ENCODE data around the gene PTPRK. TPM values are rescaled to one million over a fixed set of nuclear protein-coding genes. Genes with fewer than 3 reads are reported as not detected.

The PTPRK gene
- total and polyA plus RNA-seq, 2 of the 13 experiments (the other 11 are each of a cell fraction or from before 2014, with no cell fraction given): 43.6 to 98.3 TPM

DNA sequence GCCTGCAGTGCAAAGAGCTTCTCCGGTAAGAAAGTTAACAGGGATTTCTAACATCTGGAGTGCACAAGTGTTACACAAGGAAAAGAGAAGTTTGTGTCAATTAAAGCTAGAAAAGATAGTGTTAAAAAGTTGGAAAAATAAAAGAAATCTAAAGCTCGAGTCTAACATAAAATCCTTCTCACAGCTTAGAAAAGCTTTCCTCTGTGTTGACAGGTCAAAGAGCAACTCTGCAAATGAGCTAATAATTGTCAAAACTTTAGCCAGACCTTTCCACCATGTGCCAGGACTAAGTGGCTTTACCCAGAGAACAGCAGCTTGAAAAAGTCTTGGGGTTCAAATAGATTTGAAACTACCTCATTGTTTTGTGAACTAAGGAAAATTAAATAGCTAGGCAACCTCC, 14.8 kb downstream of the PTPRK start (continued):
- TF ChIP-seq, protein P1, sequence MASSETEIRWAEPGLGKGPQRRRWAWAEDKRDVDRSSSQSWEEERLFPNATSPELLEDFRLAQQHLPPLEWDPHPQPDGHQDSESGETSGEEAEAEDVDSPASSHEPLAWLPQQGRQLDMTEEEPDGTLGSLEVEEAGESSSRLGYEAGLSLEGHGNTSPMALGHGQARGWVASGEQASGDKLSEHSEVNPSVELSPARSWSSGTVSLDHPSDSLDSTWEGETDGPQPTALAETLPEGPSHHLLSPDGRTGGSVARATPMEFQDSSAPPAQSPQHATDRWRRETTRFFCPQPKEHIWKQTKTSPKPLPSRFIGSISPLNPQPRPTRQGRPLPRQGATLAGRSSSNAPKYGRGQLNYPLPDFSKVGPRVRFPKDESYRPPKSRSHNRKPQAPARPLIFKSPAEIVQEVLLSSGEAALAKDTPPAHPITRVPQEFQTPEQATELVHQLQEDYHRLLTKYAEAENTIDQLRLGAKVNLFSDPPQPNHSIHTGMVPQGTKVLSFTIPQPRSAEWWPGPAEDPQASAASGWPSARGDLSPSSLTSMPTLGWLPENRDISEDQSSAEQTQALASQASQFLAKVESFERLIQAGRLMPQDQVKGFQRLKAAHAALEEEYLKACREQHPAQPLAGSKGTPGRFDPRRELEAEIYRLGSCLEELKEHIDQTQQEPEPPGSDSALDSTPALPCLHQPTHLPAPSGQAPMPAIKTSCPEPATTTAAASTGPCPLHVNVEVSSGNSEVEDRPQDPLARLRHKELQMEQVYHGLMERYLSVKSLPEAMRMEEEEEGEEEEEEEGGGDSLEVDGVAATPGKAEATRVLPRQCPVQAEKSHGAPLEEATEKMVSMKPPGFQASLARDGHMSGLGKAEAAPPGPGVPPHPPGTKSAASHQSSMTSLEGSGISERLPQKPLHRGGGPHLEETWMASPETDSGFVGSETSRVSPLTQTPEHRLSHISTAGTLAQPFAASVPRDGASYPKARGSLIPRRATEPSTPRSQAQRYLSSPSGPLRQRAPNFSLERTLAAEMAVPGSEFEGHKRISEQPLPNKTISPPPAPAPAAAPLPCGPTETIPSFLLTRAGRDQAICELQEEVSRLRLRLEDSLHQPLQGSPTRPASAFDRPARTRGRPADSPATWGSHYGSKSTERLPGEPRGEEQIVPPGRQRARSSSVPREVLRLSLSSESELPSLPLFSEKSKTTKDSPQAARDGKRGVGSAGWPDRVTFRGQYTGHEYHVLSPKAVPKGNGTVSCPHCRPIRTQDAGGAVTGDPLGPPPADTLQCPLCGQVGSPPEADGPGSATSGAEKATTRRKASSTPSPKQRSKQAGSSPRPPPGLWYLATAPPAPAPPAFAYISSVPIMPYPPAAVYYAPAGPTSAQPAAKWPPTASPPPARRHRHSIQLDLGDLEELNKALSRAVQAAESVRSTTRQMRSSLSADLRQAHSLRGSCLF (CRISPR knock-in tag; IDR thresholded peaks at IDR 0.05; ENCODE audit: borderline replicate concordance): no peak
- TF ChIP-seq EZH2 (conservative IDR thresholded peaks at IDR 0.05; ENCODE audit: low read depth, low read length): no peak
- TF ChIP-seq KDM5A (IDR thresholded peaks at IDR 0.05; ENCODE audit: borderline replicate concordance, low read length): peak; percentile 22; the same call in 1 of the 2 replicates
- no peak for TF ChIP-seq ZBTB38 (CRISPR knock-in tag; IDR thresholded peaks at IDR 0.05)
- TF ChIP-seq, protein P2, sequence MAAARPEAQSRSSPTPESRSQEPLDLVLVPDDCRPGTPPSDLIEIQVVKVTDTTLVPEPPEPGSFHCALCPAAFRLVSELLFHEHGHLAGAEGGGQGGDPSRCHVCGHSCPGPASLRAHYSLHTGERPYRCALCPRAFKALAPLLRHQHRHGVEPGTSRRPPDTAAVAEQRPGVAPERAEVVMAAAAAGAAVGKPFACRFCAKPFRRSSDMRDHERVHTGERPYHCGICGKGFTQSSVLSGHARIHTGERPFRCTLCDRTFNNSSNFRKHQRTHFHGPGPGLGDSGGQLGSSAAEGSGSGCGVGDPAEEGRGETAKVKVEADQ (CRISPR knock-in tag; IDR thresholded peaks at IDR 0.05; ENCODE audit: borderline replicate concordance): no peak
- TF ChIP-seq PHB2 (IDR thresholded peaks at IDR 0.05; ENCODE audit: partially characterized antibody): no peak
- TF ChIP-seq ZFP37 (CRISPR knock-in tag; IDR thresholded peaks at IDR 0.05; ENCODE audit: borderline replicate concordance): peak; percentile 38; the same call in 1 of the 2 replicates
- TF ChIP-seq CREM (IDR thresholded peaks at IDR 0.05): peak; percentile 54; the same call in 1 of the 2 replicates
- TF ChIP-seq CREM (CRISPR knock-in tag; IDR thresholded peaks at IDR 0.05): no peak
- TF ChIP-seq, protein P3, sequence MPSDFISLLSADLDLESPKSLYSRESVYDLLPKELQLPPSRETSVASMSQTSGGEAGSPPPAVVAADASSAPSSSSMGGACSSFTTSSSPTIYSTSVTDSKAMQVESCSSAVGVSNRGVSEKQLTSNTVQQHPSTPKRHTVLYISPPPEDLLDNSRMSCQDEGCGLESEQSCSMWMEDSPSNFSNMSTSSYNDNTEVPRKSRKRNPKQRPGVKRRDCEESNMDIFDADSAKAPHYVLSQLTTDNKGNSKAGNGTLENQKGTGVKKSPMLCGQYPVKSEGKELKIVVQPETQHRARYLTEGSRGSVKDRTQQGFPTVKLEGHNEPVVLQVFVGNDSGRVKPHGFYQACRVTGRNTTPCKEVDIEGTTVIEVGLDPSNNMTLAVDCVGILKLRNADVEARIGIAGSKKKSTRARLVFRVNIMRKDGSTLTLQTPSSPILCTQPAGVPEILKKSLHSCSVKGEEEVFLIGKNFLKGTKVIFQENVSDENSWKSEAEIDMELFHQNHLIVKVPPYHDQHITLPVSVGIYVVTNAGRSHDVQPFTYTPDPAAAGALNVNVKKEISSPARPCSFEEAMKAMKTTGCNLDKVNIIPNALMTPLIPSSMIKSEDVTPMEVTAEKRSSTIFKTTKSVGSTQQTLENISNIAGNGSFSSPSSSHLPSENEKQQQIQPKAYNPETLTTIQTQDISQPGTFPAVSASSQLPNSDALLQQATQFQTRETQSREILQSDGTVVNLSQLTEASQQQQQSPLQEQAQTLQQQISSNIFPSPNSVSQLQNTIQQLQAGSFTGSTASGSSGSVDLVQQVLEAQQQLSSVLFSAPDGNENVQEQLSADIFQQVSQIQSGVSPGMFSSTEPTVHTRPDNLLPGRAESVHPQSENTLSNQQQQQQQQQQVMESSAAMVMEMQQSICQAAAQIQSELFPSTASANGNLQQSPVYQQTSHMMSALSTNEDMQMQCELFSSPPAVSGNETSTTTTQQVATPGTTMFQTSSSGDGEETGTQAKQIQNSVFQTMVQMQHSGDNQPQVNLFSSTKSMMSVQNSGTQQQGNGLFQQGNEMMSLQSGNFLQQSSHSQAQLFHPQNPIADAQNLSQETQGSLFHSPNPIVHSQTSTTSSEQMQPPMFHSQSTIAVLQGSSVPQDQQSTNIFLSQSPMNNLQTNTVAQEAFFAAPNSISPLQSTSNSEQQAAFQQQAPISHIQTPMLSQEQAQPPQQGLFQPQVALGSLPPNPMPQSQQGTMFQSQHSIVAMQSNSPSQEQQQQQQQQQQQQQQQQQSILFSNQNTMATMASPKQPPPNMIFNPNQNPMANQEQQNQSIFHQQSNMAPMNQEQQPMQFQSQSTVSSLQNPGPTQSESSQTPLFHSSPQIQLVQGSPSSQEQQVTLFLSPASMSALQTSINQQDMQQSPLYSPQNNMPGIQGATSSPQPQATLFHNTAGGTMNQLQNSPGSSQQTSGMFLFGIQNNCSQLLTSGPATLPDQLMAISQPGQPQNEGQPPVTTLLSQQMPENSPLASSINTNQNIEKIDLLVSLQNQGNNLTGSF (CRISPR knock-in tag; IDR thresholded peaks at IDR 0.05): no peak
- no peak for TF ChIP-seq ZNF10 (CRISPR knock-in tag; IDR thresholded peaks at IDR 0.05; ENCODE audit: borderline replicate concordance, low read depth)
- peak; percentile 54; the same call in 1 of the 3 replicates for TF ChIP-seq MXI1 (IDR thresholded peaks at IDR 0.05; ENCODE audit: borderline replicate concordance, low read depth, low read length)
- TF ChIP-seq, protein P4, sequence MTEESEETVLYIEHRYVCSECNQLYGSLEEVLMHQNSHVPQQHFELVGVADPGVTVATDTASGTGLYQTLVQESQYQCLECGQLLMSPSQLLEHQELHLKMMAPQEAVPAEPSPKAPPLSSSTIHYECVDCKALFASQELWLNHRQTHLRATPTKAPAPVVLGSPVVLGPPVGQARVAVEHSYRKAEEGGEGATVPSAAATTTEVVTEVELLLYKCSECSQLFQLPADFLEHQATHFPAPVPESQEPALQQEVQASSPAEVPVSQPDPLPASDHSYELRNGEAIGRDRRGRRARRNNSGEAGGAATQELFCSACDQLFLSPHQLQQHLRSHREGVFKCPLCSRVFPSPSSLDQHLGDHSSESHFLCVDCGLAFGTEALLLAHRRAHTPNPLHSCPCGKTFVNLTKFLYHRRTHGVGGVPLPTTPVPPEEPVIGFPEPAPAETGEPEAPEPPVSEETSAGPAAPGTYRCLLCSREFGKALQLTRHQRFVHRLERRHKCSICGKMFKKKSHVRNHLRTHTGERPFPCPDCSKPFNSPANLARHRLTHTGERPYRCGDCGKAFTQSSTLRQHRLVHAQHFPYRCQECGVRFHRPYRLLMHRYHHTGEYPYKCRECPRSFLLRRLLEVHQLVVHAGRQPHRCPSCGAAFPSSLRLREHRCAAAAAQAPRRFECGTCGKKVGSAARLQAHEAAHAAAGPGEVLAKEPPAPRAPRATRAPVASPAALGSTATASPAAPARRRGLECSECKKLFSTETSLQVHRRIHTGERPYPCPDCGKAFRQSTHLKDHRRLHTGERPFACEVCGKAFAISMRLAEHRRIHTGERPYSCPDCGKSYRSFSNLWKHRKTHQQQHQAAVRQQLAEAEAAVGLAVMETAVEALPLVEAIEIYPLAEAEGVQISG (CRISPR knock-in tag; IDR thresholded peaks at IDR 0.05): no peak
- TF ChIP-seq, protein P5, sequence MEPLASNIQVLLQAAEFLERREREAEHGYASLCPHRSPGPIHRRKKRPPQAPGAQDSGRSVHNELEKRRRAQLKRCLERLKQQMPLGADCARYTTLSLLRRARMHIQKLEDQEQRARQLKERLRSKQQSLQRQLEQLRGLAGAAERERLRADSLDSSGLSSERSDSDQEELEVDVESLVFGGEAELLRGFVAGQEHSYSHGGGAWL (CRISPR knock-in tag; IDR thresholded peaks at IDR 0.05): no peak
- no peak for TF ChIP-seq ZNF619 (CRISPR knock-in tag; IDR thresholded peaks at IDR 0.05)
- no peak for TF ChIP-seq SMARCC2 (IDR thresholded peaks at IDR 0.05)

Measured in HepG2 (cell line).